Stimulated activated naive B cell treated with anti-CD40 and anti-IgM and Interleukin-4, amounts not matched to agents 10 μg/mL and 1 μg/mL and 100 μg/mL, for 72 hours (primary cell): Measurements from ENCODE around the gene RHBDD1.

Experiments used
- ATAC-seq, 2 donors: fragments of 150-1000 bp; cut with Tn5 transposase; replicated peaks; 2 replicates each; pipeline ENCODE4 v1.10.0; 2021; ENCODE audit warnings: moderate library complexity in 1 of 2
- DNase-seq: peaks from one replicate; pipeline ENCODE4 v3.0.0; 2021
- H3K27ac Mint-ChIP-seq: one replicate; pipeline ENCODE4 v1.8.0; 2022; ENCODE audit warnings: mild to moderate bottlenecking, mixed read lengths
- H3K27me3 Mint-ChIP-seq, 2 donors: one replicate each; pipeline ENCODE4 v1.8.0; 2022; ENCODE audit warnings: mixed read lengths in 2 of 2
- H3K36me3 Mint-ChIP-seq, 2 donors: one replicate each; pipeline ENCODE4 v1.8.0; 2022; ENCODE audit warnings: mixed read lengths in 2 of 2, mild to moderate bottlenecking in 1 of 2
- H3K4me1 Mint-ChIP-seq, 2 donors: one replicate each; pipeline ENCODE4 v1.8.0; 2022; ENCODE audit warnings: mixed read lengths in 2 of 2, mild to moderate bottlenecking in 1 of 2
- H3K4me3 Mint-ChIP-seq, 2 donors: one replicate each; pipeline ENCODE4 v1.8.0; 2022; ENCODE audit warnings: mild to moderate bottlenecking in 2 of 2, mixed read lengths in 2 of 2, moderate library complexity in 1 of 2
- H3K9me3 Mint-ChIP-seq, 2 donors: one replicate each; pipeline ENCODE4 v1.8.0; 2022; ENCODE audit warnings: mixed read lengths in 2 of 2, mild to moderate bottlenecking in 1 of 2

RHBDD1 gene

DNA sequence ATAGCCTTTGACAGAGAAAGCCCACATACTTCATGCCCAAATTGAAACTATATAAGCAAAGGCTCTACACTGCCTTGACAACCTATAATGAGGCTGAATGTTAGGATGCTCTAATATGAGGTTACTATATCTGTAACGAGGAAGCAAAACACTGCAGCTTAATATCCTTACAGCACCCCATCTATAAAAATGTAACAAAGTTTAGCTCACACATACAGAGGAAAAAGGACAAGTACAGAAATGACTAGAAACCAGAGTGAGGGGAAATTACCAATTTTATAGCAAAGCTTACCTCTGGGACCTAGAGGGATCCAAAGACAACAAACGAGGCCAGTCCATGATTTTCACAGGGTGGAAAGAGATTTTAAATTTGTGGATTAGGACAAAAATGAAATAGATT is 189.7 kb downstream of the RHBDD1 start:
- peaks cover 3 to 7% of the 10 kb centered on the region in 2 donors for H3K4me1 Mint-ChIP-seq
- H3K27me3 Mint-ChIP-seq: peaks cover 0 to 10% of the 10 kb centered on the region in 2 donors
- no peak for DNase-seq
- H3K27ac Mint-ChIP-seq: no peak overlapping the region
- H3K9me3 Mint-ChIP-seq: no peaks in the 10 kb centered on the region
- peak; percentile 67 to 81 for ATAC-seq
- no peaks in the 10 kb centered on the region for H3K36me3 Mint-ChIP-seq
- H3K4me3 Mint-ChIP-seq: no peak overlapping the region

DNA sequence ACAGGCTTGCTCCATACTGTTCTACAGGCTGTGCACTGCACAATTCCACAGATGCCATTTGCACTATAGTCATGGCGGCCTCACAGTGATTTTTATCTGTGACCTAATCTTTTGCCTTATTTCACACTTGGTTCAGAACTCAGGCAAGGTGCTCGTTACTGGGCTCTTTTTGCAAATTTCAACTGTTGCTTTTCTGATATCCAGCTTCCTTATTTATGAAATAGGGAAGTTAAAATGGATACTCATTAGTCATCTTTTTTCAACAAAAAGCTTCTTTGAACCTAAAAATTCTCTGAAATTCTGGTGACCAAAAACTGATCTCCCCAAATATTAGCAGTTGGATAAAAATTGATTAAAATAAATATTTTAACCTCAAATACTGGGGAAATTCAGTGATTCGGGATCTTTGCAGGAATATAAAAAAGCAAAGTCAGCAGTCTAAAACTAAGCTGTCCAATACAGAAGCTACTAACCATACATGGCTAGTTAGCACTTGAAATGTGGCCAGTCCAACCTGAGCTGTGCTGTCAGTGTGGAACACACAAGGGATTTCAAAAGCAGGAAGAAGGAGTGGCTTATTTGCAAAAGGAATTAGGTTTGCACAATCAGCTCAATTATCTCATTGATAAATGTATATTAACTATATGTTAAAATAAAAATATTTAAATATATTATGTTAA is 193.7 kb downstream of the RHBDD1 start:
- no peaks in the 10 kb centered on the region for H3K9me3 Mint-ChIP-seq
- peaks cover 3 to 7% of the 10 kb centered on the region in 2 donors for H3K4me1 Mint-ChIP-seq
- DNase-seq (no peak), ATAC-seq (no peak)
- peaks cover 0 to 3% of the 10 kb centered on the region in 2 donors for H3K36me3 Mint-ChIP-seq
- peaks cover 4 to 16% of the 10 kb centered on the region in 2 donors for H3K27me3 Mint-ChIP-seq
- H3K27ac Mint-ChIP-seq: no peak overlapping the region
- no peak overlapping the region for H3K4me3 Mint-ChIP-seq

DNA sequence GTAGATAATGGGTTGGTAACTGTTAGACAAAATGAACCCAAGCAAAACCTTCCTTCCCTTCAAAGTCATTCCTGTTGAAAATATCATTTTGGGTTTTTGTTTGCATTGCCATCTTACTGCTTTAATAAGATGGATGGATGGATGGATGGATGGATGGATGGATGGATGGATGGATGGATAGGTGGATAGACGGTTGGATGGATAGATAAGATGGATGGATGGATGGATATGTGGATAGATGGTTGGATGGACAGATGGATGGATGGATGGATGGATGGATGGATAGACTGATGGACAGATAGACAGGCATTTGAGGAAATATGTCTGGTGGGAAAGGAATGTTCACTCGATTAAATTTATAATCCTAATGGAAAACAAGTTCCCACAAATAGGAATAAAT is 194.9 kb downstream of the RHBDD1 start:
- Mint-ChIP-seq H3K36me3 (peaks cover 0 to 3% of the 10 kb centered on the region in 2 donors), H3K27ac (no peak overlapping the region), H3K9me3 (peaks cover 0 to 2% of the 10 kb centered on the region in 2 donors), H3K4me1 (peaks cover 0 to 1% of the 10 kb centered on the region in 2 donors), H3K27me3 (peaks cover 4 to 20% of the 10 kb centered on the region in 2 donors), H3K4me3 (no peak overlapping the region)
- no peak for ATAC-seq
- no peak for DNase-seq

DNA sequence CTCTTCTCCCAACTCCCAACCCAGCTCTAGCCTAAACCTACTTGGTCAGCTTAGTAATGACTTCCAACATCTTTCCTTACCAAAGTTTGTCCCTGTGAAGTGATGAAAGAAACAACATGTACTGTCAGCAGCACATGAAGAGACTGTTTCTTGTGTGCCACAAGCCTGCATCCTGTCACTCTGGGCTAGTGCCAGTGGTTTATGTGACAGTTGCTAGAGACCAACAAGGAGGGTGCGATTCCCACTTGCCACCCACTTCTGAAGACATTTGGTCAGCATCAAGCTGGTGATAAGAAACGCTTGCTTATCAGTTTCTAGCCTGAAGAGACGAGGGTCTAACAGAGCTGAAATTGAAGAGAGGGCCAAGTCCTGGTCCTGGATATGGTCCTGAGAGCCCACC is 195.5 kb downstream of the RHBDD1 start:
- Mint-ChIP-seq H3K4me3 (no peak overlapping the region), H3K27ac (no peak overlapping the region), H3K9me3 (peaks cover 0 to 2% of the 10 kb centered on the region in 2 donors), H3K27me3 (peaks cover 4 to 22% of the 10 kb centered on the region in 2 donors), H3K4me1 (no peaks in the 10 kb centered on the region), H3K36me3 (peaks cover 0 to 3% of the 10 kb centered on the region in 2 donors)
- no peak for ATAC-seq
- no peak for DNase-seq

DNA sequence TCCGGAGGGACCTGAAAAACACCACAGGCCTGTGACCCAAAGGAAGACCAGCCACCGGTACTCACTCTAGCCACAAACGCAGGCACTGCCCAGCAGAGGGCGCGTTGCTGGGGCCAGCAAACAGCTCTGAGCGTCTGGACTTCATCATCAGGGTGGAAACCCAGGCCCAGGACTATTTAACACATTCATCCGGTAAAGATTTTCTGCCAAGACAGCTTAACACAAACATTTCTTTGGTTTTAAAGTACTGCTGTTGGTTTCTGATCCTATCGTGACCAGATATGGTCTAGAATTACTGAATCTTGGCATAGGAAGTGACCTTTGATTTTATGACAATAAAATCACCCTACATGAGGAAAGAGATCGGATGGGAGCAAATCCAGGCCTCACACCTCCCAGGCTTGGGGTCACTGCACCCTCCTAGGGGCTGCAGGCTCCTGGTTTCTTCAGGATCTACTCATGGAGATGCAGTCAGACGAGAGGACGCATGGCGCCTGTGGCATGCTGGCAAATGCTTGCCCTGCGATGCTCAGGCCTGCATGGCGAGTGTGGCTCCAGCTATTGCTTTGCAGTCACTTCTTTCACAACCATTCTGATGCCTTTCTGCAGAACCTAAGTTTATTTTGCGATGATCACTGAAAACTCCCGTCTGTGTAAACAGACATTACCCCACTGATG is 197.8 kb downstream of the RHBDD1 start:
- no peak overlapping the region for H3K4me3 Mint-ChIP-seq
- H3K4me1 Mint-ChIP-seq: no peaks in the 10 kb centered on the region
- no peak overlapping the region for H3K27ac Mint-ChIP-seq
- no peak for DNase-seq
- H3K36me3 Mint-ChIP-seq: peaks cover 1 to 10% of the 10 kb centered on the region in 2 donors
- peaks cover 4 to 19% of the 10 kb centered on the region in 2 donors for H3K27me3 Mint-ChIP-seq
- H3K9me3 Mint-ChIP-seq: peaks cover 0 to 2% of the 10 kb centered on the region in 2 donors
- peak; percentile 69 to 71 for ATAC-seq

DNA sequence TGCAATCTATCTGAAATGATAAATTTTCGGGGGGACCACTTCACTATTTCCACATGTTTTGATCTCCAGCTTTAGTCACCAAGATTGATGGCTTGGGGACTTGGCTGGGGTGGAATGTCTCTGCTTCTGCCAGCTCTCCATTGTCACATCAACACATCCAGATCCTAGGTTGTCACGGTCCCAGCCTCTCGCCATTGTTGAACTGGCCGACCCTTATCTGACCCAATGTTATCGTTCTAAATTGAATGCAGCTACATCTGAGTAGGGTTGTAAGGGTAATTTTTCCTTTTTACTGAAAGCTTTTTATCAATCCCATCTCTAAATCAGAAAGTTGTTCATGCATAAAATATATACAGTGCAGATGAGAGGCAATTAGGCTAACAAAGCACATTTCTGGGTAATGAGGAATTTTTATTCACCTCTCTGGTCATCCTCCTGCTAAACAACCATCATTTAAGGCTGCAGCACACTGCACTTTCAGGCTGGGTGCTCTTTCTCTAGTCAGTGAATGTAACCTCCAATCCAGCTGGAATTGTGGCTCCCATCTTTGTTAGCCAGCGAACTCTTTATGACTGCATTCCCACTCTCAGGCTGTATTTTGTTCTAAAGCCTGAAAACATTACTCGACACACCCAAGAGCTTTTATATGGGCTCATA is 200.0 kb downstream of the RHBDD1 start:
- no peak for DNase-seq
- no peak overlapping the region for H3K27ac Mint-ChIP-seq
- H3K36me3 Mint-ChIP-seq: peaks cover 1 to 7% of the 10 kb centered on the region in 2 donors
- peaks cover 6 to 26% of the 10 kb centered on the region in 2 donors for H3K27me3 Mint-ChIP-seq
- no peak for ATAC-seq
- no peak overlapping the region for H3K4me3 Mint-ChIP-seq
- H3K4me1 Mint-ChIP-seq: no peaks in the 10 kb centered on the region
- H3K9me3 Mint-ChIP-seq: peaks cover 0 to 2% of the 10 kb centered on the region in 2 donors

DNA sequence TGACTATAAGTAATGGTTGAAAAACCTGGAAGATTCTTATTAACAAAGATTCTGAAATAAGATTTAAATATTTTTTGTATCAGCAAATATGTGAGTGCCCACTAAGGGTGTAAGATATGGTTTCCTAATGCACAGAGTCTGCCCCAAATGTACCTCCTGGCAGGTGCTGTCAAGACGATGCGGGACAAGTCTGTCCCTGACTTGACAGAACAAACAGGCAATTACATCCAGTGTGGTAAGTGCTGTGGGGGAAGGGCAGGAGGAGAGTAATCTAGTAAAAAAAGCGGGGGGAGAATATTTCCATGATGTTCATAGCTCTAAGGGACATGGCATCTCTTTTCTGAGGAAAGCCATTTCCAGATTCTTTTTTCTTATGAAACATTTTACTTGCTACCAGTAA is 200.7 kb downstream of the RHBDD1 start:
- H3K9me3 Mint-ChIP-seq: peaks cover 0 to 4% of the 10 kb centered on the region in 2 donors
- H3K27me3 Mint-ChIP-seq: peaks cover 5 to 27% of the 10 kb centered on the region in 2 donors
- no peak overlapping the region for H3K4me3 Mint-ChIP-seq

DNA sequence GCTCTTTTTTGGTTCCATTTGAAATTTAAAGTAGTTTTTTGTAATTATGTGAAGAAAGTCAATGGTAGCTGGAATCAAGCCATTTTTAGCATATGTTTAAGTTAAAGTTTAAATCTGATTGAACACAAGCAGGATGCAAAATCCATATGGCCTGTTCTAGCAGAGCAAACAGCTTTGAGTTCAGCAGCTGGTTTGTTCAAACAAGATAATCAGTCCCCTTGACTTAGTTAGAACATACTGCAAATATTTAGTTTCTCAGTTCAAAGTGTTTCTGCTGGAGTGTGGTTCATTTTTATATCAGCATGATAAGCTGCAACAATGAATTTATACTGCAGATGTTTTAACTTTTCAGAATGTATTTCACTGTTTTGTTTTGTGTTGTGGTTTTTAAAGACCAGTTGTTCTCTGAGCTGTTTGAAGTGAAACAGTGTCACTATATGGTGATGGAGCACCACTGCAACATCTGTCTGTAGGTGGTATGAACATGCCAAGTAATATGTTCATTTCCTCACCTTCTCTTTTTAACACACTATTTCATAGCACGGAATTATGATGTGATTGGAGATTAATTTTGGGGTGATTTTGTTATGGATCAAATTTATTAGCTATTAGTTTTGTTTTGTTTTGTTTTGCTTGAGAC is 202.8 kb downstream of the RHBDD1 start:
- Mint-ChIP-seq H3K9me3 (peaks cover 0 to 4% of the 10 kb centered on the region in 2 donors), H3K27me3 (peaks cover 5 to 34% of the 10 kb centered on the region in 2 donors), H3K36me3 (peaks cover 1 to 7% of the 10 kb centered on the region in 2 donors), H3K27ac (no peak overlapping the region), H3K4me3 (no peak overlapping the region), H3K4me1 (no peaks in the 10 kb centered on the region)
- DNase-seq (no peak), ATAC-seq (no peak)

More for the DNA sequence above, 200.7 kb downstream of the RHBDD1 start:
- Mint-ChIP-seq H3K4me1 (no peaks in the 10 kb centered on the region), H3K27ac (no peak overlapping the region), H3K36me3 (peaks cover 1 to 7% of the 10 kb centered on the region in 2 donors)
- no peak for ATAC-seq
- no peak for DNase-seq

DNA sequence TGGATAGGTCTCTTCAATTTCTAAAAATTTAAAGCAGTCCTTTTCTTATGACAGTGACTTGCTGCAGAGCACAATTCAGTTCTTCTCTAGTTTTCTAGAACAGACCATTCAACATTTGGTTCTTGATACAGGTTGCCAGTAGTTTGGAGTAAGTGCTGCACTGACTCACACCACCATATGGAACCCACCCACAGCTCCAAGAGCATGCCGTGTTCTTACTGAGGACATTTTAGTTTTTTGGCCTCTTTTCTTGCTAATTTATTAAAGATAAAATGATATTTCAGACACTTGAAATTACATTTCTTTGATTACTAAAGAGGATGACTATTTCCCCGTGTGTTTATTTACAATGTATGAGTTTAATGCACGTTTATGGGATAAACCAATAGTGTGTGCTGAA is 208.1 kb downstream of the RHBDD1 start:
- peaks cover 5 to 20% of the 10 kb centered on the region in 2 donors for H3K27me3 Mint-ChIP-seq
- no peaks in the 10 kb centered on the region for H3K36me3 Mint-ChIP-seq
- H3K4me3 Mint-ChIP-seq: no peak overlapping the region
- H3K9me3 Mint-ChIP-seq: peaks cover 2 to 4% of the 10 kb centered on the region in 2 donors
- DNase-seq: no peak
- no peaks in the 10 kb centered on the region for H3K4me1 Mint-ChIP-seq
- ATAC-seq: no peak
- no peak overlapping the region for H3K27ac Mint-ChIP-seq
